GF-D8 (cell line): ENCODE measurements around the gene SLC25A29.
"Not testable (repeated sequence)": the region's sequence is repeated elsewhere in the genome, so short reads cannot be mapped to it uniquely, and the experiment has no call there.

Experiments used
- DNase-seq: peaks from one replicate; lab custom pipeline; 2025; lab: John Stamatoyannopoulos, UW

SLC25A29 gene

GRCh38 chr14:100306101-100306997, at the start of gene SLC25A29:
SLC25A29 (minus strand) TSS chr14:100306444; CDS start chr14:100306232, 212 bp downstream.
- DNase-seq = peak; percentile 29

GRCh38 chr14:100350986-100351385, 44.7 kb upstream of the SLC25A29 start:
- DNase-seq = no peak

GRCh38 chr14:100350276-100350926, 44.2 kb upstream of the SLC25A29 start:
- no peak for DNase-seq

GRCh38 chr14:100348784-100349685, 42.8 kb upstream of the SLC25A29 start:
- DNase-seq = no peak

GRCh38 chr14:100348253-100348729, 42.0 kb upstream of the SLC25A29 start:
- DNase-seq = no peak

- no peak for DNase-seq
Measured at GRCh38 chr14:100346306-100347091, 40.3 kb upstream of the SLC25A29 start.

GRCh38 chr14:100345711-100346110, 39.5 kb upstream of the SLC25A29 start:
- DNase-seq = no peak

GRCh38 chr14:100344657-100345056, 38.4 kb upstream of the SLC25A29 start:
- DNase-seq = not testable (repeated sequence)

- DNase-seq = not testable (repeated sequence)
Measured at GRCh38 chr14:100342826-100343225, 36.6 kb upstream of the SLC25A29 start.

- no peak for DNase-seq
Measured at GRCh38 chr14:100342195-100342594, 36.0 kb upstream of the SLC25A29 start.

- peak; percentile 26 for DNase-seq
Measured at GRCh38 chr14:100341301-100342031, 35.2 kb upstream of the SLC25A29 start.

GRCh38 chr14:100340423-100340813, 34.2 kb upstream of the SLC25A29 start:
- DNase-seq = no peak

- no peak for DNase-seq
Measured at GRCh38 chr14:100339766-100340422, 33.6 kb upstream of the SLC25A29 start.

GRCh38 chr14:100336618-100337530, 30.6 kb upstream of the SLC25A29 start:
- DNase-seq = no peak

GRCh38 chr14:100334904-100335303, 28.7 kb upstream of the SLC25A29 start:
- DNase-seq = no peak

GRCh38 chr14:100333827-100334226, 27.6 kb upstream of the SLC25A29 start:
- no peak for DNase-seq

GRCh38 chr14:100333311-100333710, 27.1 kb upstream of the SLC25A29 start:
- DNase-seq = no peak

GRCh38 chr14:100332797-100333196, 26.6 kb upstream of the SLC25A29 start:
- DNase-seq = no peak
